Natural killer cell (primary cell): ENCODE data around the gene EEFSEC. TPM values are rescaled to one million over a fixed set of nuclear protein-coding genes. Genes with fewer than 3 reads are reported as not detected.

ENCODE experiments used
- ATAC-seq, 3 donors: fragments of 150-1000 bp in 2 of 3; fragments of 200-7000 bp in 1 of 3; cut with Tn5 transposase; 1 replicate in 1 of 3; 2 replicates in 2 of 3; pipeline ENCODE4 v1.10.0; 2021; ENCODE audit warnings: mild to moderate bottlenecking in 2 of 3, moderate library complexity in 2 of 3
- DNase-seq, 2 donors: peaks; one replicate each; pipeline versions ENCODE4 v3.0.0 to v3.0.0-alpha.2; 2013 to 2021; ENCODE audit warnings: mixed read lengths in 1 of 2
- H3K27ac ChIP-seq: one replicate; pipeline ENCODE4 v1.5.1; 2013; ENCODE audit warnings: mild to moderate bottlenecking, low read length
- H3K27me3 ChIP-seq: one replicate; pipeline ENCODE4 v1.6.1; 2013; ENCODE audit warnings: low read length; ENCODE audit not compliant: control insufficient read depth, insufficient read depth
- H3K36me3 ChIP-seq: one replicate; pipeline ENCODE4 v1.6.1; 2013; ENCODE audit warnings: low read length; ENCODE audit not compliant: control insufficient read depth, insufficient read depth
- H3K4me1 ChIP-seq: one replicate; pipeline ENCODE4 v1.6.1; 2013; ENCODE audit warnings: low read length; ENCODE audit not compliant: control insufficient read depth, insufficient read depth
- H3K4me3 ChIP-seq: one replicate; pipeline ENCODE4 v1.5.1; 2013; ENCODE audit warnings: low read length
- H3K9me3 ChIP-seq: one replicate; pipeline ENCODE4 v1.6.1; 2013; ENCODE audit warnings: low read length; ENCODE audit not compliant: control insufficient read depth, insufficient read depth
- H3K27ac Mint-ChIP-seq, 2 donors: one replicate each; pipeline ENCODE4 v1.8.0; 2022; ENCODE audit warnings: mild to moderate bottlenecking in 2 of 2, mixed read lengths in 2 of 2, moderate library complexity in 1 of 2
- H3K27me3 Mint-ChIP-seq, 2 donors: one replicate each; pipeline ENCODE4 v1.8.0; 2022; ENCODE audit warnings: low read depth in 2 of 2, mixed read lengths in 2 of 2
- H3K36me3 Mint-ChIP-seq: one replicate; pipeline ENCODE4 v1.8.0; 2022; ENCODE audit warnings: mixed read lengths
- H3K4me1 Mint-ChIP-seq, 2 donors: one replicate each; pipeline ENCODE4 v1.8.0; 2022; ENCODE audit warnings: mixed read lengths in 2 of 2
- H3K4me3 Mint-ChIP-seq: one replicate; pipeline ENCODE4 v1.8.0; 2022; ENCODE audit warnings: mild to moderate bottlenecking, moderate library complexity, mixed read lengths
- H3K9me3 Mint-ChIP-seq, 2 donors: one replicate each; pipeline ENCODE4 v1.8.0; 2022; ENCODE audit warnings: mixed read lengths in 2 of 2
- CTCF ChIP-seq: fragments of 200-600 bp; IDR thresholded peaks from one replicate; pipeline ENCODE4 v1.8.0; 2022; ENCODE audit warnings: antibody characterized with exemption
- WGBS: methylation state at CpG from one replicate; pipeline ENCODE4 v1.1.7; 2013; ENCODE audit warnings: missing lambda C conversion rate; ENCODE audit not compliant: insufficient coverage; 5-methylcytosine and 5-hydroxymethylcytosine counted together
- intact Hi-C: fragments of 100-400 bp; cut with micrococcal nuclease; formaldehyde crosslinking; loops from one replicate; pipeline ENCODE4 v1.14.2; 2022
- total RNA-seq, 4 donors: library from RNA; stranded (reverse); fragments of 120-200 nt in 1 of 4; gene quantifications; one replicate each; pipeline versions ENCODE4 v1.2.3 to v1.2.4, GENCODE V29; 2013 to 2022

Gene EEFSEC
- total RNA-seq, 3 donors from 2014 or later (not counting 1 experiment from before 2014, with no cell fraction given) = 16.7 to 18.9 (median 17.6) TPM

- no peaks in the 10 kb centered on the region for H3K27me3 ChIP-seq
- whole genome bisulfite sequencing = 100% methylated on average over 3 of the region's 3 CpGs
- peaks cover 5% of the 10 kb centered on the region for H3K36me3 ChIP-seq
- H3K4me3 Mint-ChIP-seq = no peak overlapping the region
- ATAC-seq = no peak
- intact Hi-C loops = no loop called here
- TF ChIP-seq CTCF = no peak
- no peaks in the 10 kb centered on the region for H3K9me3 ChIP-seq
- no peak overlapping the region for H3K27ac Mint-ChIP-seq
- H3K4me3 ChIP-seq = no peak overlapping the region
- H3K27ac ChIP-seq = no peak overlapping the region
- peaks cover 16% of the 10 kb centered on the region for H3K36me3 Mint-ChIP-seq
- no peak for DNase-seq
- no peaks in the 10 kb centered on the region for H3K27me3 Mint-ChIP-seq
- H3K9me3 Mint-ChIP-seq = no peaks in the 10 kb centered on the region
- peaks cover 28 to 32% of the 10 kb centered on the region in 2 donors for H3K4me1 Mint-ChIP-seq
- no peaks in the 10 kb centered on the region for H3K4me1 ChIP-seq
Observed at GRCh38 chr3:128252083-128252482, 98.8 kb downstream of the EEFSEC start.

GRCh38 chr3:128253150-128253549 is 99.9 kb downstream of the EEFSEC start:
- WGBS = 95% methylated on average over 7 of the region's 7 CpGs
- H3K4me1 ChIP-seq = no peaks in the 10 kb centered on the region
- no peaks in the 10 kb centered on the region for H3K27me3 Mint-ChIP-seq
- no peaks in the 10 kb centered on the region for H3K9me3 ChIP-seq
- ATAC-seq = no peak
- TF ChIP-seq CTCF = no peak
- H3K4me3 ChIP-seq = no peak overlapping the region
- H3K27ac ChIP-seq = no peak overlapping the region
- H3K9me3 Mint-ChIP-seq = no peaks in the 10 kb centered on the region
- H3K4me3 Mint-ChIP-seq = no peak overlapping the region
- peaks cover 34 to 42% of the 10 kb centered on the region in 2 donors for H3K4me1 Mint-ChIP-seq
- H3K36me3 ChIP-seq = no peaks in the 10 kb centered on the region
- no peak overlapping the region for H3K27ac Mint-ChIP-seq
- intact Hi-C loops = no loop called here
- no peak for DNase-seq
- no peaks in the 10 kb centered on the region for H3K27me3 ChIP-seq
- peaks cover 9% of the 10 kb centered on the region for H3K36me3 Mint-ChIP-seq

- DNase-seq = no peak
- H3K9me3 Mint-ChIP-seq = no peaks in the 10 kb centered on the region
- no peak overlapping the region for H3K27ac ChIP-seq
- intact Hi-C loops = no loop called here
- WGBS = 98% methylated on average over 7 of the region's 7 CpGs
- no peak overlapping the region for H3K27ac Mint-ChIP-seq
- H3K4me3 Mint-ChIP-seq = no peak overlapping the region
- H3K36me3 Mint-ChIP-seq = peaks cover 9% of the 10 kb centered on the region
- TF ChIP-seq CTCF = no peak
- H3K4me3 ChIP-seq = no peak overlapping the region
- H3K27me3 ChIP-seq = no peaks in the 10 kb centered on the region
- H3K4me1 Mint-ChIP-seq = peaks cover 34 to 44% of the 10 kb centered on the region in 2 donors
- H3K4me1 ChIP-seq = no peaks in the 10 kb centered on the region
- no peak for ATAC-seq
- H3K27me3 Mint-ChIP-seq = no peaks in the 10 kb centered on the region
- H3K36me3 ChIP-seq = no peaks in the 10 kb centered on the region
- no peaks in the 10 kb centered on the region for H3K9me3 ChIP-seq
Observed at GRCh38 chr3:128254066-128254590, 100.8 kb downstream of the EEFSEC start.

- H3K9me3 Mint-ChIP-seq = peaks cover 2 to 5% of the 10 kb centered on the region in 2 donors
- peaks cover 17% of the 10 kb centered on the region for H3K36me3 Mint-ChIP-seq
- Histone ChIP-seq H3K9me3 (peaks cover 3% of the 10 kb centered on the region), H3K4me3 (no peak overlapping the region), H3K27me3 (no peaks in the 10 kb centered on the region), H3K27ac (no peak overlapping the region), H3K36me3 (no peaks in the 10 kb centered on the region), H3K4me1 (no peaks in the 10 kb centered on the region)
- 96% methylated on average over 5 of the region's 5 CpGs for WGBS
- no peaks in the 10 kb centered on the region for H3K27me3 Mint-ChIP-seq
- DNase-seq (no peak), ATAC-seq (no peak)
- no peak for TF ChIP-seq CTCF
- peaks cover 34 to 41% of the 10 kb centered on the region in 2 donors for H3K4me1 Mint-ChIP-seq
- H3K4me3 Mint-ChIP-seq = no peak overlapping the region
- intact Hi-C loops = no loop called here
- H3K27ac Mint-ChIP-seq = no peak overlapping the region
Observed at GRCh38 chr3:128254967-128255366, 101.7 kb downstream of the EEFSEC start.
